Mammary epithelial cell (primary cell): Measurements from ENCODE around the gene GGA2.

Experiments
- EZH2 ChIP-seq: IDR thresholded peaks from 2 replicates; pipeline ENCODE4 v1.6.1; 2012; ENCODE audit warnings: low read length, inconsistent platforms, borderline replicate concordance
- TF ChIP-seq, protein P1 (sequence below), 2 donors: IDR thresholded peaks in 1 of 2; conservative IDR thresholded peaks in 1 of 2; 2 replicates each; pipeline ENCODE4 v1.5.1; 2011 to 2012; ENCODE audit warnings: inconsistent platforms in 2 of 2, low read length in 2 of 2, mild to moderate bottlenecking in 2 of 2, control low read depth in 1 of 2, low read depth in 1 of 2; ENCODE audit not compliant: insufficient read depth in 1 of 2; ENCODE audit errors: extremely low read depth in 1 of 2

- TF ChIP-seq, protein P1, sequence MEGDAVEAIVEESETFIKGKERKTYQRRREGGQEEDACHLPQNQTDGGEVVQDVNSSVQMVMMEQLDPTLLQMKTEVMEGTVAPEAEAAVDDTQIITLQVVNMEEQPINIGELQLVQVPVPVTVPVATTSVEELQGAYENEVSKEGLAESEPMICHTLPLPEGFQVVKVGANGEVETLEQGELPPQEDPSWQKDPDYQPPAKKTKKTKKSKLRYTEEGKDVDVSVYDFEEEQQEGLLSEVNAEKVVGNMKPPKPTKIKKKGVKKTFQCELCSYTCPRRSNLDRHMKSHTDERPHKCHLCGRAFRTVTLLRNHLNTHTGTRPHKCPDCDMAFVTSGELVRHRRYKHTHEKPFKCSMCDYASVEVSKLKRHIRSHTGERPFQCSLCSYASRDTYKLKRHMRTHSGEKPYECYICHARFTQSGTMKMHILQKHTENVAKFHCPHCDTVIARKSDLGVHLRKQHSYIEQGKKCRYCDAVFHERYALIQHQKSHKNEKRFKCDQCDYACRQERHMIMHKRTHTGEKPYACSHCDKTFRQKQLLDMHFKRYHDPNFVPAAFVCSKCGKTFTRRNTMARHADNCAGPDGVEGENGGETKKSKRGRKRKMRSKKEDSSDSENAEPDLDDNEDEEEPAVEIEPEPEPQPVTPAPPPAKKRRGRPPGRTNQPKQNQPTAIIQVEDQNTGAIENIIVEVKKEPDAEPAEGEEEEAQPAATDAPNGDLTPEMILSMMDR (conservative IDR thresholded peaks at IDR 0.05 in 1 of 2, IDR thresholded peaks at IDR 0.05 in 1 of 2; ENCODE audit: extremely low read depth in 1 of 2, insufficient read depth in 1 of 2, low read depth in 1 of 2, low read length in 2 of 2) = no peak
- no peak for TF ChIP-seq EZH2
Observed at GRCh38 chr16:23476289-23476688, 34.0 kb downstream of the GGA2 start.
